HG02973 (cell line): Measurements from ENCODE around the gene OR4E1.
"Not testable (repeated sequence)": the region's sequence is repeated elsewhere in the genome, so short reads cannot be mapped to it uniquely, and the experiment has no call there.

ENCODE experiments used
- ATAC-seq: cut with Tn5 transposase; IDR thresholded peaks from one replicate; pipeline ENCODE4 v1.9.1; 2021; ENCODE audit warnings: moderate library complexity; ENCODE audit not compliant: unreplicated experiment

OR4E1 gene

GRCh38 chr14:21673718-21674117 lies at the start of gene OR4E1:
TSS of gene OR4E1 (minus strand) at chr14:21673818. CDS start at chr14:21670935, 2,883 bp downstream.
- ATAC-seq = no peak

- no peak for ATAC-seq
Observed at GRCh38 chr14:21721504-21721903, 47.9 kb upstream of the OR4E1 start.

- ATAC-seq = no peak
Observed at GRCh38 chr14:21719841-21720240, 46.2 kb upstream of the OR4E1 start.

- no peak for ATAC-seq
Observed at GRCh38 chr14:21714318-21714929, 40.8 kb upstream of the OR4E1 start.

- ATAC-seq = no peak
Observed at GRCh38 chr14:21712036-21712435, 38.4 kb upstream of the OR4E1 start.

- no peak for ATAC-seq
Observed at GRCh38 chr14:21711360-21711961, 37.8 kb upstream of the OR4E1 start.

GRCh38 chr14:21704338-21704737 lies 30.7 kb upstream of the OR4E1 start:
- no peak for ATAC-seq

- ATAC-seq = no peak
Observed at GRCh38 chr14:21703357-21704326, 30.0 kb upstream of the OR4E1 start.

- no peak for ATAC-seq
Observed at GRCh38 chr14:21702316-21702715, 28.7 kb upstream of the OR4E1 start.

GRCh38 chr14:21699551-21699950 lies 25.9 kb upstream of the OR4E1 start:
- no peak for ATAC-seq

- not testable (repeated sequence) for ATAC-seq
Observed at GRCh38 chr14:21698538-21698937, 24.9 kb upstream of the OR4E1 start.

GRCh38 chr14:21697662-21698061 lies 24.0 kb upstream of the OR4E1 start:
- ATAC-seq = not testable (repeated sequence)

GRCh38 chr14:21694425-21694824 lies 20.8 kb upstream of the OR4E1 start:
- no peak for ATAC-seq

GRCh38 chr14:21686468-21686867 lies 12.8 kb upstream of the OR4E1 start:
- no peak for ATAC-seq

- no peak for ATAC-seq
Observed at GRCh38 chr14:21680072-21680471, 6.5 kb upstream of the OR4E1 start.

GRCh38 chr14:21675566-21675965 lies 1.9 kb upstream of the OR4E1 start:
- no peak for ATAC-seq

GRCh38 chr14:21672116-21672515 lies 1.5 kb downstream of the OR4E1 start:
- ATAC-seq = no peak

GRCh38 chr14:21671371-21671770 lies 2.2 kb downstream of the OR4E1 start:
- no peak for ATAC-seq

GRCh38 chr14:21669284-21669683 lies 4.3 kb downstream of the OR4E1 start:
- no peak for ATAC-seq

GRCh38 chr14:21668377-21668776 lies 5.2 kb downstream of the OR4E1 start:
- no peak for ATAC-seq

- no peak for ATAC-seq
Observed at GRCh38 chr14:21656980-21657379, 16.6 kb downstream of the OR4E1 start.

- ATAC-seq = no peak
Observed at GRCh38 chr14:21654215-21654614, 19.4 kb downstream of the OR4E1 start.
